Cortex of kidney (tissue), 1 donor: ENCODE results near the gene LCN6.
"Not testable (repeated sequence)": the region's sequence is repeated elsewhere in the genome, so short reads cannot be mapped to it uniquely, and the experiment has no call there.

ENCODE experiments used
- DNase-seq: peaks from one replicate; lab custom pipeline; 2025; lab: John Stamatoyannopoulos, UW

LCN6 gene

DNA sequence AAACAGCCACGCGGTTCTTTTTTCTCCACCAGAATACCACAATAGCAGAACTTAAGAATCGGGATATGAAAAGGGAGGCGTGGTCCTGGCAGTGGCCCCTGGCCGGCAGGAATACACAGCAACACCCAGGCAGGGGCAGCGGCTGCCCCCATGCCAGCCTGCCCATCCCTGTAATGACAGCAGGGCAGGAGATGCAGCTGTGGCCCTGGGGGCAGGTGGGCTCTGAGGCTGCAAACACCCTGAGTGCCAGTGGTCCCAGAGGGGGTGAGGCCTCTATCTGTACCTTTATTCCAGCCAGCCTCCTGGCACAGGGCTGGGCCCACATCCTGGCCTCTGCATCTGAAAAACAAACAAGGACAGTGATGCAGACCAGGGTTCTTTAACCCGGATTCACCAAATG, 23.6 kb downstream of the LCN6 start:
- no peak for DNase-seq

DNA sequence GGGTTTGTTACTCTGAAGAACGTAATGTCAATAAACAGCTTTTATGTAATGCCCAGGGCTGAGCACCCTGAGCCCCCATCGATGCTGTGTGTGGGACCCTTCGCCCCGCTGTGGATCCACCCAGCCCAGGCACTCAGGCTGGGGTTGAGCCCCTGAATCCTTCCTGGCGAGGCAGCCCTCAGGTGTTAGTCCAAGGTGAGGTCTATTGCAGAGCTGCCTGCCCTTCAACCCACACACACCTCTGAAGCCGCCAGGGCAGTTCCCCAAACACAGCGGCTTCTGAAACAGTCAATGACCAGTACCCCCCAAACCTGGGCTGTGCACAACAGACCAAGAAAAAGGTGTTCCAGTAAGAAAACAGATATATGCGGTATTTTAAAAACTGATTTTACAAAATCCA, 24.3 kb downstream of the LCN6 start:
- DNase-seq = no peak

DNA sequence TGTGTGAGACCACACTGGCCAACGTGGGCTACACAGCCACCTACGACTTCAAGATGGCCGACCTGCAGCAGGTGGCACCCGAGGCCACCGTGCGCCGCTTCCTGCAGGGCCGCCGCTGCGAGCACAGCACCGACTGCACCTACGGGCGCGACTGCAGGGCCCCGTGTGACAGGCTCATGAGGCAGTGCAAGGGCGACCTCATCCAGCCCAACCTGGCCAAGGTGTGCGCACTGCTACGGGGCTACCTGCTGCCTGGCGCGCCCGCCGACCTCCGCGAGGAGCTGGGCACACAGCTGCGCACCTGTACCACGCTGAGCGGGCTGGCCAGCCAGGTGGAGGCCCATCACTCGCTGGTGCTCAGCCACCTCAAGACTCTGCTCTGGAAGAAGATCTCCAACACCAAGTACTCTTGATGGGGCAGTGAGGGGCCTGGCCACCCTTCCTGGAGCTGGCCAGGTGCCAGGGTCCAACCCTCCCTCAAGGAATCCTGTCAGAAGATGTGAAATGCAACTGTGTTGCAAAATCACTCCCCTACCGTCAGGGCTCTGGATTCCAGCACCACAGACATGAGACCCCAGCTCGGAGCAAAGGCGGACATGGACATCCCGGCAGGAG, 24.9 kb downstream of the LCN6 start:
- no peak for DNase-seq

DNA sequence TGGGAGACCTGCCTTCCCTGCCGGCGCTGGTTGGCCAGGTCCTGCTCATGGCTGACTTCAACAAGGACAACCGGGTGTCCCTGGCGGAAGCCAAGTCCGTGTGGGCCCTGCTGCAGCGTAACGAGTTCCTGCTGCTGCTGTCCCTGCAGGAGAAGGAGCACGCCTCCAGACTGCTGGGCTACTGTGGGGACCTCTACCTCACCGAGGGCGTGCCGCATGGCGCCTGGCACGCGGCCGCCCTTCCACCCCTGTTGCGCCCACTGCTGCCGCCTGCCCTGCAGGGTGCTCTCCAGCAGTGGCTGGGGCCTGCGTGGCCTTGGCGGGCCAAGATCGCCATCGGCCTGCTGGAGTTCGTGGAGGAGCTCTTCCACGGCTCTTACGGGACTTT, 25.4 kb downstream of the LCN6 start:
- DNase-seq = no peak

DNA sequence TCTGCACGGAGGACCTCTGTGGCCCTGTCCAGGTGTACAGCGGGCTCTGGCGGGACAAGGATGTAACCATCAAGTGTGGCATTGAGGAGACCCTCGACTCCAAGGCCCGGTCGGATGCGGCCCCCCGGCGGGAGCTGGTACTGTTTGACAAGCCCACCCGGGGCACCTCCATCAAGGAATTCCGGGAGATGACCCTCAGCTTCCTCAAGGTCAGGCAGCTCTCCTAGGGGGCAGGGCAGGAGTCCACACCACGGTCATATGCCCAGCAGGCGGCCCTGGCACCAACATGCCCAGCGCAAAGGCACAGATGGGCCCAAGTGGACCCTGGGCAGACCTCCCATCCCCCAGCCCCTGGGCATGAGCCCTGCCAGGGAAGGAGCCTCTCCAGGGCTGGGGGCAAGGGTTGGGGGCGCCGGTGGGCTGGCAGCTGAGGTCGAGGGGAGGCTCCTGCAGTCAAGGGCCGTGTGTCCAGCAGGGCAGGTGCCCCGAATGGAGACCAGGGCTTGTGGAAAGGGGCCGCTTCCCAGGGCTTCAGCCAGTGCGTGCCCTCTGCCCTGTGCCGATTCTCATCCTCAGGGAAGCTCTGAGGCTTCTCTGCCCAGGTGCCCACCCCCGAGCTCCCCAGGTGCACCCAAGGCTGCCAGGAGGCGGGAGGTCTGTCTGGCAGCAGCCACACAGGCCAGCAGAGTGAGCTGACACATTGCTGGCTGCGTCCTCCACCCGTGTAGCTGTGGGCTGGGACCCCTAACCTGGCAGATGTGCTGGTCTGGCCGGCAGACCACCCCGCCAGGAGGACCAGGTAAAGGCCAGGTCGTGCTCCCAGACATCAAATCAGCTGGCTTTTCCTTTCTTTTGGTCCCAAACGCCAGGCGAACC, 26.0 kb downstream of the LCN6 start:
- DNase-seq = no peak

DNA sequence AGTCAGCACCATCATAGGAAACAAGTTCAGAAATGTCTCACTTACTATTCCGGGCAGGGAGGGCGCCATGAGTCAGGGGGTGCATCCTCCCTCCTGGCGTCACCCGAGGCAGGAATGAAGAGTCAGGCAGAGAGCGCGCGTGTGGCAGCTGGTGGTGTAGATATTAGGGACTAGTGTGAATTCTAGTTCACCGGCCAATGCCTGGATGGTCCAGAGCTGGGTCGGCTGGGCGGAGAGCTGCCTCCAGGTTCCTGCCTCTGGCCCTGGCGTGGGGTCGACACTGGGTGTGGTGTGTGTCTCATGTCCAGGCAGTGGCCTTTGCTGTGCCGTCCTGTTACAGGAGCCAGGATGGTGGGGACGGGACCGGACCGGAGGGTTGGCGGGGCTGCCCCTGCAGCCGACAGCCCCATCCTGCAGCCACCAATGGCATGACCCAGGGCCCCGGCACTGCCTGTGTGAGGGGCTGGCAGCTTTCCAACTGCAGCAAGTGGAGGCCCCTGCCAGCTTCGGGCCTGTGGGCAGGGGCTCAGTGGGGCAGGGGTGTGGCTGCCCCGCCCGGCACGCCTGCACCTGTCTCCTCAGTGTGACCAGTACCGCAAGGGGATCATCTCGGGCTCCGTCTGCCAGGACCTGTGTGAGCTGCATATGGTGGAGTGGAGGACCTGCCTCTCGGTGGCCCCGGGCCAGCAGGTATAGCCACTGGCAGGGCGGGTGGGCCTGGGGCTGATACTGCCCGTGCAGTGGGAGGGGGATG, 26.8 kb downstream of the LCN6 start:
- DNase-seq = no peak

DNA sequence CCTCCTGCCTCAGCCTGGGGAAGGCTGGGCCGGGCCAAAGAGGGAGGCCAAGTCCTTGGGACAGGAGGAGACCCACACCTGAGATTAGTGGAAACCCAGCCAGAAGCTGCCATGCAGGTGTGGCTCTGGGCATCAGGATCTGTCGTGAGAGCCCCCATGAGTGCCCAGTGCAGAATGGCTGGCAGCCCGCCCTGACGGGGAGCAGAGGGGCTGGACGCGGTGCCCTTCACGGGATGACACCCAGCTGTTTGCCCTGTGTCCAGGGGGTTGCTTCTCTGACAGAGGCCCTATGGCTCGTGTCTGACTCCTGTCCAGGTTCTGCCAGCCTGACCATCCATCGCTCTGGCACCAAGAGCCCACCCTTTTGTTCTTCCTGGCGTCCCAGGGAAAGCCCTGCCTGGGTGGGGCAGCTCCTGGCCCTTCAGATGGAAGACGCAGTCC, 27.4 kb downstream of the LCN6 start:
- DNase-seq = no peak

DNA sequence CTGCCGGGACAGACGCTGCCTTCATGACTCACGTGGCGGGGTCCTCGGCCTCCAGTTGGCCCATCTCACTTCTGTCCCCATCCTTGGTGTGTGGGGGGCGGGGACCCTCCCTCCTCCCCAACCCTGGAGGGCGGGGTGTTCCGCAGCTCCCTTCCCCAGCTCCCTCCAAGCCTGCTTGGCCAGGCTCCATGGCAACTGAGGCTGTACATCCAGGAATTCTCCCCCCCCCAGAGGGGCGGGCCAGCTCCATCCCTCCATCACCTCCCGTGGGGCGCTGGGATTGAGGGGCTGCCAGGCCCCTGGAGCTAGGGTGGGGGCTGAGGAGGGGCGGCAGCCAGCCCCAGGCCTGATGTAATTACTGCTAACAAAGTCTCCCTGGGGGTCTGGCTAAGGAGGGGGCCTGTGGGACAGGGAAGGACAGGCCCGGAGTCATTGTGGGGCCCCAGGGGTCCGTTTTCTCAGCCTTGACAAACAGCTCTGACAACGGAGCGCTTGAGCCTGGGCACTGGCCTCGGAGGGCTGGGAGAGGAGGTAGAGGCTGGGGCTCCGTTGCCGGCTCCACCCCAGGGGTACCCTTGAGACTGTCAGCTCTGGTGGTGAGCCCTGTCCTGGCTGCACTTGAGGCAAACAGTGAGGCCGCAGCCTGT, 28.0 kb downstream of the LCN6 start:
- DNase-seq = no peak

DNA sequence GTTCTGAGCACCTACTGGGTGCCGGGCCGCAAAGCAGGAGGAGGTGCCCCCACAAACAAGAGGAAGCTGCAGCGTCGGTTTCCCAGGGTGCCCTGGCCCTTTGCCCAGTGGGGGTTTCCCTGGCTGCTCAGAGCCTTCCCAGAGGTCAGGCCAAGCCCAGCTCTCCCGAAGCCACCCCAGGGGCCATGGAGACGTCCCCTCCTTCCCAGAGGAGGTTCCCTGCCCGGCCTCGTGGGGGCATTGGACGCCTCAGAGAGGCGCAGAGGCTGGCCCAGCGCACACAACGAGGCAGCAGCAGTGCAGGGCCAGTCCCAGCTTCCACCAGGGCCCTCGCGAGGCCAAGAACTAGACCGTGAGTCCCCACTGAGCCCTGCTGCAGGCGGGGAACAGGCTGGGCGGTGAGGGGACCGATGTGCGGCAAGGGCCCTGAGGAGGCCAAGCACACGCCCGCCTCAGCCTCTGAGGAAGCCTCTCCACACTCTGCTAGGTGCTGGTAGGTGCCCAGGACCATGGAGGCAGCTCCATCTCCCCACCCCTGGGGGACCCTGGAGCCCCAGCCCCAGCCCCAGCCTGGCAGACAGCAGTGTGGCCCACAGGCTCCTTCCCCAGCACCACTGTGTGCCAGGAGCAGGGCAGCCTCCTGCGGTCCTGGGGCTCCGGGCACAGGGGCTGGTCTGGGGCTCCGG, 29.0 kb downstream of the LCN6 start:
- no peak for DNase-seq

DNA sequence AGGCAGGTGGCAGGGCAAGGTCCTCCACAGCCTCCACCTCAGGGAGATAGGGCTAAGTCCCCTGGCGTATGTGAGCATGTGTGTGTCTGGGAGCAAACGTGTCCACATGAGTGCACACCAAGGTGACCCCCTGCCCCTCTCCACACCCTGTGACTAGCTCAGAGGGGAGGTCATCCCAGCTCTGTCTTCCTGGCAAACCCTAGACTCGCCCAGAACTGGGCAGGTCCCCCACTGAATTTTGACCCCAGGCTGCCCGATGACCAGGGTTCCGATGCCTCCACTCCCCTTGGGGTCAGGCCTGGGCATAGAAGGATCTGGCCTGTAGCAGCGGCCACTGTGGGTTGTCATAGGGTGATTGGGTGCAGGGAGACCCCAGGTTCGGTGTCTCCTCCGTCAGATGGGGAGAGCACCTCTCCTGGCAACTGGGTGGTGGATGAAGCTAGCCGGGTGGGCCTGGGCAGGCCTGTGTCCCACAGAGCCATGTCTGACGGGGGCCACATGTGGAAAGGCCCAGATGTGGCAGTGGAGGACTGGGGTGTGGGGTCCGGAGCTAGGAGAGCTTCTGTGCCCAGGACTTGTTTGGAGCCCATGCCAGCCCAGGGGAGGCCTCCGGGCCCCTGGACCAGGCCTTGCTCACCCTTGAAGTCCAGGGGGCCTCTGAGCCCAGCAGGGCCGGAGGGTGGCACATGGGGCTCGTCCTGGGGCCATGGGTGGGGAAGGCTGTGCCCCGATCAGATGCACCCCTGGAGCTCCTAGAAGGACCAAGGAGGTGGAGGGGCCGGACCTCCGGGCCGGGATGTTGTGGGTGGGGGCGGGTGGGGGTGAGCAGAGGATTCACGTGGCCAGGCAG, 29.8 kb downstream of the LCN6 start:
- no peak for DNase-seq

DNA sequence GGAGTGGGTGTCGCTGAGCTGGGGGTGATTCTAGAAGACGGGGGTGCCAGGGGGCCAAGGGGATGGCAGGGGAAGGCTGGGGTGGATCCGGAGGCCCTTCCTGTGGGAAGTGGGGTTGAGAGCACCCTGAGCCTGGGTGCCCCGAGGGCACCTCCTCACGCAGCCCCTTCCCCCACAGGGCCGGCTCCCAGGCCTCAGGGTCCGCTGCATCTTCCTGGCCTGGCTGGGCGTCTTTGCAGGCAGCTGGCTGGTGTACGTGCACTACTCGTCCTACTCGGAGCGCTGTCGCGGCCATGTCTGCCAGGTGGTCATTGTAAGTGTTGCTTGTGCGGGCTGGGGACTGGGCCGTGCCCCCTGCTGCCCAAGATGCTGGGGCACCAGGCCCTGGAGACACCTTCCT, 30.9 kb downstream of the LCN6 start:
- no peak for DNase-seq

DNA sequence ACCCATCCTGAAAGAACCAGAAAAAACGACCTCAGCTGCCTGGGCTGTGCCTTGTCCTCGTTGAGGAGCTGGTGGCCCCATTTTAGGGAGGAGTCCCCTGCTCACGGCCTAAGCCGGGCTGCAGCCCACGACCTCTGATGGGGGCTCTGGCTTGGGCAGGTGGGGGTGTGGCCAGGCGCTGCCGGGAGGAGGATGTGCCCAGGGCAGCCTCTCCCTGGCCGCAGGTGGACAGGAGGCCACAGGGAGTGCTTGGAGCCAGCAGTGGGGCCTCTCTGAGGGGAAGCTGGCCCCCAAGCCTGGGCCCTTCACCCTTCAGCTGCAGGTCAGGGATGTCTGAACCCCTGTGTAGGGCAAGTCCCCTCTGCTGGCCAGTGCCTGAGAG, 33.4 kb downstream of the LCN6 start:
- no peak for DNase-seq

DNA sequence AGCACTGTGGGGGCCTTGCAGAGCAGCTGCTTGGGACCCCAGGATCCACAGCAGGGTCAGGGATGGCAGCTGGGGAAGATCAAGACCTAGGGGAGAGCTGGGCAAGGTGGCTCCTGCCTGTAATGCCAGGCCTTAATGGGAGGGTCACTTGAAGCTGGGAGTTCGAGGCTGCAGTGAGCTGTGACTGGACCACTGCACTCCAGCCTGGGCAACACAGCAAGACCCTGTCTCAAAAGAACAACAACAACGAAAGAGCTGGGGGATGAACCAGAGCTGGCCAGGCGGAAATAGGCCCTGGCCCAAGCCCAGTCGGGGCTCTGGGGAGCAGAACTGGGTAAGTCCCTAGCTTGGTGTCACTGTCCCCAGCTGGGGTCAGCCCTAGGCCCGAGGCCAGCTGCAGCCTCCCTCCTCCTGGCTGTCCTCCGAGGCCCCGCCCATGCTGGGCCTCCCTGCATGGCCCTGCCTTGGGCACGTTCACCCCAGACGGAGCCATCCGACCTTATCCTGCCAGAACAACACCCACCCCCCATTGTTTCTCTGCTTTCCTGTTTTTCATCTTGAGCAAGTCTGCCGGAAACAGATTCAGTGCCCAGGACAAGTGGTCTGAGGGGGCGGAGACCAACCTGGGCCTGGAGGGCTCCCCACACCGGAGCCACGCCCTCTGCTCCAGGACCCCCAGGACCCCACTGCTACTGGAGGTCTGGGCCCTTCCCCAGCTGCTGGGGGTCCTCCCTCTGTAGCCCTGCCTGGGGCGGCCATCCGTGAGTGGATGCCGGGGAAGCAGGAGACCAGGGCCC, 34.0 kb downstream of the LCN6 start:
- DNase-seq = no peak

DNA sequence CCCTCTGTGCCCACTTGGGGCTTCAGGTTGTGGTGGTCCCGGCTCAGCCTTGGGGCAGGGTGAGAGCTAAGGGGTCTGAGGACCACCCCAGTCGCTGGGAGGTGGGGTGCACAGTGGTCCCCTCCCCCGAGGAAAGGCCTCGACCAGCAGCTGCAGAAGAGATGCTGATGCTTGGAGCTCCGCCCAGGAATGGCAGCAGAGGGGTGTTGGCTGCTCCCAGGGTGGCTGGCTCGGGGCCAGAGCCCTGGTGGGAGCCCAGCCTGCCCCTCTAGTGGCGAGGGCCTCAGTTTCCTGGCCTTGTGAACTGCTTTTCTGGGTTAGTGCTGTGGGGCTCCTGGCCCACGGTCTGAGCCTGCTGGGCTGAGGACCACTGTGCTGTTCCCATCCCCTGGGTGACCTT, 34.8 kb downstream of the LCN6 start:
- no peak for DNase-seq

DNA sequence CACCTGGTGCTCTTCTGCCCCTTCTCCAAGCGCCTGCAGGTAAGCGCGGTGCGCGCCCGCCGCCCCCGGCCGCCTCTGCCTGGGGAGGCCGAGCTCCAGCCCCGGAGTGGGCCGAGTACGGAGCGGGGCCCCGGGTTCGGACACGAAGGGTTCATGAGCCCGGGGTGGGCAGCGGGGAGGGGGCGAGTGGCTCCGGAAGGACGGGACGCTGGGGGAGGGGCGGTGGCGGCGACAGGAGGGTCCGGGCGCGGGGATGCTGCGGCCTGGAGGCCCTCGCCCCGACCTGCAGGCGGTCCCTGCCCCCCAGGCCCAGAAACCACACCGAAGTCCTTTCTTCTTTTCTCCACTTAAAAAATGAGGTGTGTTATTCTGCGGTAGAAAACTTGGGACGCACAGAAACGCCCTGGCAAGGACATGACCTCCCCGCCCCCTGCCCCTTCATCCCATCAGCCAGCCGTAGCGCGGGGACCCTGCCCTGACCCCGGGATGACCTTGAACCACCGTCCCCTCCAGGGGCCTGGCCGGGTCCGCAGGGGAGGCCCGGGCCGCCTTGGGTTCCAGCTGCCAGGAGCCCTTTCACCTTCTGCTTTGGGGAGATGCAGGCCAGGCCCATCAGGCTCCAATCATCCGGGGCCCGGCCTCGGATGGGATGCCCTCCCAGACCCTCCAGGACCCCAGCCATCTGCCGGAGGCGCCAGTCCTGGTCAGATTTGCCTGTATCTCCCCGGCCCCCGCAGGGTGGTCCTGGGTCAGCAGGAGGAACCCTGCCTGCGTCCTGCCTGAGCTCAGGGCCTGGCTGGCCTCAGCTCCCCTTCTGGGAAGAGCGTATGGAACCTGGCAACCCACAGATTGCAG, 35.4 kb downstream of the LCN6 start:
- DNase-seq = no peak

DNA sequence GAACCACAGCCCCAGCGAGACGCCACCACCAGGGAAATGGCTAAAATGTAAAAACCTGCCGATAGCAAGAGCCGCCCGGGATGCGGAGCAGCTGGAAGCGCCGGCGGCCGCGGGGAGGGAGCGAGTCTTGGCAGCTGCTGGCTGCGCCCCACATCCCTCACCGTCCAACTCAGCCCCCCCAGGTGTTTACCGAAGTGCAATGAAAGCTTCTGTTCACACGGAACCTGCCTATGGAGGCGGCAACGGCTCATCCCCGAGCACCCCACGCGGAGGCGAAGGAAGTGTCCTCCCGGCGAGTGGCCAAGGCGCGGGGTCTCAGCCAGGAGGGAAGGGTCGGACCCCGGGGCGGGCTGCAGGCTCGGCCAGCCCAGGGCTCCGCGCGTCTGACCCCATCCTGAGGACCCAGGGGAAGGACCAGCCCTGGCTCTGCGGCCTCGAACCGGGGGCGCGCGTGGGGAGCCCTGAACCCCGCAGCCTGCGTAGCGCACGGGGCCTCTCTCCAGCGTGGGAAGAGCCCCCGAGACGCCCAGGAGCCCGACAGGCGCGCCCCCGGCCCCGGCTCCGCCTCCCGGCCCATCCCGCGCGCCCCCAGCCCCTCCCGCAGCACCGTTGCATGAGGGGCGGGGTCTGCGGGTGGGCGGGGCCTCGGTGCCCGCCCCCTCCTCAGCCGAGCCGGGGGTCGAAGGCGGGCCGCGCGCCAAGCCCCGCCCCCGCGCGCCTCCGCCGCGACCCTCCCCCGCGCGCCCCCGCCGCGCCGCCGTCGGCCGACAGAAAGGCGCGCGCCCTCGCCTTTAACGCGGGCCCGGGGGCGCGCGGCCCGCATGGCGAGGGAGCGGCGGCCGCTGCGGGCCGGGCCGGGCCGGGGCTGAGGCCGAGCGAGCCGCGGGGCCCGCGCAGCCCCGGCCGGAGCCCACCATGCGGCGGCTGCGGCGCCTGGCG, 36.3 kb downstream of the LCN6 start, which contains the start of gene DIPK1B:
DIPK1B (plus strand) TSS at position 822 of the 939 bp plus-strand sequence; CDS start at position 916, 94 bp downstream.
- no peak for DNase-seq

DNA sequence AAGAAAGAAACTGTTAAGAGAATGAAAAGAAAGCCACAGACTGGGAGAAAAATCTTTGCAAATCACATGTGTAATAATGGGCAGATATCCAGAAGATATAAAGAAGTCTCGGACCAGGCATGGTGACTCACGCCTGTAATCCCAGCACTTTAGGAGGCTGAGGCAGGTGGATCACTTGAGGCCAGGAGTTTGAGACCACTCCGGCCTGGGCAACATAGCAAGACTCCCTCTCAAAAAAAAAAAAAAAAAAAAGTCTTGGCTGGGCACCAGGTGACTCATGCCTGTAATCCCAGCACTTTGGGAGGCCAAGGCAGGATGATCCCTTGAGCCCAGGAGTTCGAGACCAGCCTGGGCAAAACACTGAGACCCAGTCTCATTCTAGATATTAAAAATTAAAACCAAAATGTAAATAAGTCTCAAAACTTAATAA, 37.1 kb downstream of the LCN6 start:
- not testable (repeated sequence) for DNase-seq

DNA sequence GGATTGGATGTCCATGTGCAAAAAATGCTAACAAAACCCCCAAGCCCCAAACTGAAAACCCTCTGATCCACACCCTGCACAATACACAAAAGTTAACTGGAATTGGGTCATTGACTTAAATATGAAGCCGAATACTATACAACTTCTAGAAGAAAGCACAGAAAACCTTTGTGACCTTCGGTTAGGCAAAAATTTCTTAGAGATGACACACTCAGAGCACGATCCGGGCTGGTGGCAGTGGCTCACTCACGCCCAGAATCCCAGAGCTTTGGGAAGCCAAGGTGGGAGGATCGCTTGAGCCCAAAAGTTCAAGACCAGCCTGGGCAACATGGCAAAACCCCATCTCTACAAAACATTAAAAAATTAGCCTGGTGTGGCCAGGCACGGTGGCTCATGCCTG, 37.8 kb downstream of the LCN6 start:
- no peak for DNase-seq
